NCI-H2227 (cell line): ENCODE results near the gene BCR.

Source experiments
- DNase-seq: peaks from one replicate; lab custom pipeline; 2025; ENCODE audit not compliant: unreplicated experiment; lab: John Stamatoyannopoulos, UW

The BCR gene

GRCh38 chr22:23227380-23227779 lies 47.1 kb downstream of the BCR start:
- no peak for DNase-seq

GRCh38 chr22:23228503-23228902 lies 48.2 kb downstream of the BCR start:
- no peak for DNase-seq

- DNase-seq, result no peak
Observed at GRCh38 chr22:23229646-23230045, 49.3 kb downstream of the BCR start.

- DNase-seq, result no peak
Observed at GRCh38 chr22:23230348-23231068, 50.2 kb downstream of the BCR start.

- DNase-seq, result no peak
Observed at GRCh38 chr22:23231471-23232093, 51.3 kb downstream of the BCR start.

- no peak for DNase-seq
Observed at GRCh38 chr22:23232094-23232905, 52.0 kb downstream of the BCR start.

- DNase-seq, result no peak
Observed at GRCh38 chr22:23233084-23233531, 52.8 kb downstream of the BCR start.

- DNase-seq, result no peak
Observed at GRCh38 chr22:23233752-23234408, 53.6 kb downstream of the BCR start.

GRCh38 chr22:23234409-23235161 lies 54.3 kb downstream of the BCR start:
- no peak for DNase-seq

GRCh38 chr22:23235425-23235824 lies 55.1 kb downstream of the BCR start:
- no peak for DNase-seq

- no peak for DNase-seq
Observed at GRCh38 chr22:23236026-23236425, 55.7 kb downstream of the BCR start.

- DNase-seq, result no peak
Observed at GRCh38 chr22:23236440-23237184, 56.3 kb downstream of the BCR start.

- DNase-seq, result peak; percentile 52
Observed at GRCh38 chr22:23237201-23237798, 57.0 kb downstream of the BCR start.

GRCh38 chr22:23237841-23238240 lies 57.5 kb downstream of the BCR start:
- DNase-seq, result no peak

GRCh38 chr22:23238707-23239106 lies 58.4 kb downstream of the BCR start:
- DNase-seq, result no peak

- no peak for DNase-seq
Observed at GRCh38 chr22:23239429-23239828, 59.1 kb downstream of the BCR start.

- DNase-seq, result no peak
Observed at GRCh38 chr22:23240639-23241389, 60.5 kb downstream of the BCR start.

GRCh38 chr22:23241562-23242472 lies 61.5 kb downstream of the BCR start:
- DNase-seq, result no peak
